ENCODE results near the gene RFX4.

DNA sequence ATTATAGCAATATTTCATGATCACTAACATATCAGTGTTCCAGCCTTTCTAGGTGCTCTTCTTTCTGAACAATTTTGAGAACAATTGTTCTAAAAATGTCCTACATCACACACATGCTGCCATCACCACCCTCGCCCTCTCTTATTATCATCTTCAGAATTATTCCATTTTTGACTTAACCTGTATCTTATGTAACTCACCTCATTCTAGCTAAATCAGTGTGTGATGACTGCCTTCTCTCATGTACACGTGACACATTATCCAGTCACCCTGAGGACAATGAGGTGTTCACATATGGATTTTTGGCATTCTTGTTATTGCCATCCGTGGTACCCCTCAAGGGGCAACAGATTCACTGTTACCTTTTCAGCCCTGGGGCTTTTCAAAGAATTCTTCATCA is 87.3 kb downstream of the RFX4 start:
- TF ChIP-seq EZH2 (optimal IDR thresholded peaks at IDR 0.05; ENCODE audit: low read depth, low read length) (no peak), EZH2phosphoT487 (IDR thresholded peaks at IDR 0.05; ENCODE audit: low read length) (no peak)
- TF ChIP-seq, protein P1, sequence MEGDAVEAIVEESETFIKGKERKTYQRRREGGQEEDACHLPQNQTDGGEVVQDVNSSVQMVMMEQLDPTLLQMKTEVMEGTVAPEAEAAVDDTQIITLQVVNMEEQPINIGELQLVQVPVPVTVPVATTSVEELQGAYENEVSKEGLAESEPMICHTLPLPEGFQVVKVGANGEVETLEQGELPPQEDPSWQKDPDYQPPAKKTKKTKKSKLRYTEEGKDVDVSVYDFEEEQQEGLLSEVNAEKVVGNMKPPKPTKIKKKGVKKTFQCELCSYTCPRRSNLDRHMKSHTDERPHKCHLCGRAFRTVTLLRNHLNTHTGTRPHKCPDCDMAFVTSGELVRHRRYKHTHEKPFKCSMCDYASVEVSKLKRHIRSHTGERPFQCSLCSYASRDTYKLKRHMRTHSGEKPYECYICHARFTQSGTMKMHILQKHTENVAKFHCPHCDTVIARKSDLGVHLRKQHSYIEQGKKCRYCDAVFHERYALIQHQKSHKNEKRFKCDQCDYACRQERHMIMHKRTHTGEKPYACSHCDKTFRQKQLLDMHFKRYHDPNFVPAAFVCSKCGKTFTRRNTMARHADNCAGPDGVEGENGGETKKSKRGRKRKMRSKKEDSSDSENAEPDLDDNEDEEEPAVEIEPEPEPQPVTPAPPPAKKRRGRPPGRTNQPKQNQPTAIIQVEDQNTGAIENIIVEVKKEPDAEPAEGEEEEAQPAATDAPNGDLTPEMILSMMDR (IDR thresholded peaks at IDR 0.05; ENCODE audit: low read length), result no peak

Measured in MM.1S (cell line).